HepG2 (cell line): ENCODE data around the gene ZNF148. TPM values are rescaled to one million over a fixed set of nuclear protein-coding genes. Genes with fewer than 3 reads are reported as not detected.

ENCODE experiments used
- ATAC-seq: fragments of 200-7000 bp; cut with Tn5 transposase; 3 replicates; pipeline ENCODE4 v1.9.1; 2020; ENCODE audit warnings: mild to moderate bottlenecking, moderate library complexity
- BruUV-seq: library from RNA; stranded (reverse); fragments of 400-500 nt; replicated peaks from 2 replicates; lab custom pipeline; 2021; lab: Mats Ljungman, UMichigan
- CTCF ChIA-PET: fragments of 300-600 bp; formaldehyde crosslinking; extraction: SDS; loops from one replicate; lab custom pipeline; 2021; ENCODE audit warnings: low total read pairs, inconsistent platforms, low intra/inter-chr PET ratio; lab: Yijun Ruan, JAX
- POLR2A ChIA-PET: fragments of 350-600 bp; sonication (Branson Sonifier 250); formaldehyde crosslinking; loops from one replicate; lab custom pipeline; 2020; ENCODE audit warnings: antibody characterized with exemption, inconsistent platforms; lab: Yijun Ruan, JAX
- DNase-seq: peaks from one replicate; pipeline ENCODE4 v3.0.0-alpha.2; 2015; ENCODE audit warnings: low spot score
- FAIRE-seq: peaks from 3 replicates; lab custom pipeline; 2011; peaks lifted over from hg19 to GRCh38; lab: Jason Lieb, UNC
- H2AFZ ChIP-seq: one replicate; pipeline ENCODE4 v1.6.1; 2011; ENCODE audit warnings: low read length, inconsistent platforms
- H3K27ac ChIP-seq: fragments of 300-600 bp; 3 replicates; pipeline ENCODE4 v1.8.0; 2011; ENCODE audit warnings: mixed run types, mild to moderate bottlenecking, mixed read lengths, low read length, inconsistent platforms; ENCODE audit not compliant: insufficient read depth; ENCODE audit errors: extremely low read length
- H3K27me3 ChIP-seq, 2 experiments: fragments of 200-600 bp in 1 of 2; 2 replicates in 1 of 2; 3 replicates in 1 of 2; pipeline versions ENCODE4 v1.6.0 to v1.8.0; 2011; ENCODE audit warnings: low read length in 2 of 2, mild to moderate bottlenecking in 2 of 2, moderate library complexity in 2 of 2, inconsistent platforms in 1 of 2; ENCODE audit not compliant: insufficient read depth in 2 of 2, control insufficient read depth in 1 of 2
- H3K36me3 ChIP-seq, 2 experiments: fragments of 200-600 bp in 1 of 2; replicated peaks in 1 of 2; 2 replicates in 1 of 2; 3 replicates in 1 of 2; pipeline versions ENCODE4 v1.5.1 to v1.8.0; 2011; ENCODE audit warnings: low read length in 2 of 2, inconsistent platforms in 1 of 2; ENCODE audit not compliant: insufficient read depth in 2 of 2, control insufficient read depth in 1 of 2
- H3K4me1 ChIP-seq: 2 replicates; pipeline ENCODE4 v1.5.1; 2012; ENCODE audit warnings: low read length, inconsistent platforms; ENCODE audit not compliant: insufficient read depth
- H3K4me2 ChIP-seq: 2 replicates; pipeline ENCODE4 v1.6.0; 2011; ENCODE audit warnings: low read depth, low read length, inconsistent platforms
- H3K4me3 ChIP-seq, 3 experiments: fragments of 200-600 bp in 1 of 3; sonication (generic), shearing (Covaris generic) in 1 of 3; replicated peaks in 1 of 3; 2 replicates each; pipeline ENCODE4 v1.5.1; 2011 to 2016; ENCODE audit warnings: low read length in 3 of 3, inconsistent platforms in 2 of 3, low read depth in 2 of 3, mild to moderate bottlenecking in 2 of 3, control low read depth in 1 of 3, mixed read lengths in 1 of 3; ENCODE audit not compliant: insufficient read depth in 1 of 3
- H3K79me2 ChIP-seq: one replicate; pipeline ENCODE4 v1.6.1; 2011; ENCODE audit warnings: low read length, inconsistent platforms; ENCODE audit not compliant: insufficient read depth
- H3K9ac ChIP-seq: 2 replicates; pipeline ENCODE4 v1.6.0; 2011; ENCODE audit warnings: mild to moderate bottlenecking, low read depth, low read length, inconsistent platforms; ENCODE audit not compliant: insufficient read depth
- H3K9me3 ChIP-seq: 2 replicates; pipeline ENCODE4 v1.5.1; 2012; ENCODE audit warnings: mild to moderate bottlenecking, low read length
- H4K20me1 ChIP-seq: 2 replicates; pipeline ENCODE4 v1.6.0; 2011; ENCODE audit warnings: inconsistent platforms, mild to moderate bottlenecking, low read length, moderate library complexity; ENCODE audit not compliant: insufficient read depth
- HOXD1 ChIP-seq: sonication (generic); formaldehyde crosslinking; IDR thresholded peaks from 2 replicates; pipeline ENCODE4 v1.5.0; 2020; ENCODE audit warnings: missing genetic modification reagents
- KDM1A ChIP-seq: IDR thresholded peaks from 2 replicates; pipeline ENCODE4 v1.6.1; 2016; ENCODE audit warnings: missing compliant biosample characterization
- MEF2D ChIP-seq: sonication (generic); formaldehyde crosslinking; IDR thresholded peaks from 2 replicates; pipeline ENCODE4 v1.5.1; 2020; ENCODE audit warnings: mild to moderate bottlenecking, missing genetic modification reagents
- NBN ChIP-seq: fragments of 450-650 bp; conservative IDR thresholded peaks from 2 replicates; pipeline ENCODE4 v1.6.1; 2017
- PRMT3 ChIP-seq: sonication (generic); formaldehyde crosslinking; IDR thresholded peaks from 2 replicates; pipeline ENCODE4 v1.8.1; 2022; ENCODE audit warnings: low read depth, mild to moderate bottlenecking, moderate library complexity, missing genetic modification reagents, borderline replicate concordance
- TEF ChIP-seq: sonication (generic); formaldehyde crosslinking; IDR thresholded peaks from 2 replicates; pipeline ENCODE4 v1.5.0; 2020; ENCODE audit warnings: missing genetic modification reagents
- ZFP37 ChIP-seq: sonication (generic); formaldehyde crosslinking; IDR thresholded peaks from 2 replicates; pipeline ENCODE4 v1.4.0; 2020; ENCODE audit warnings: missing genetic modification reagents, borderline replicate concordance
- ZNF678 ChIP-seq: sonication (generic); formaldehyde crosslinking; IDR thresholded peaks from 2 replicates; pipeline ENCODE4 v1.4.0; 2020; ENCODE audit warnings: mild to moderate bottlenecking, missing genetic modification reagents
- WGBS: methylation state at CpG from one replicate; pipeline ENCODE4 v1.1.6; 2017; ENCODE audit warnings: low lambda C conversion rate; 5-methylcytosine and 5-hydroxymethylcytosine counted together
- in situ Hi-C: cut with HindIII; loops from 2 replicates; pipeline ENCODE4 v1.10.0; 2017; ENCODE audit warnings: low pct_unique_long_range_greater_than_20kb; ENCODE audit not compliant: extremely low pct_ligation_motif_present
- intact Hi-C: fragments of 100-400 bp; cut with micrococcal nuclease; formaldehyde crosslinking; loops from one replicate; pipeline ENCODE4 v1.10.0; 2022; ENCODE audit not compliant: unreplicated experiment
- polyA plus RNA-seq, 8 experiments: library from polyadenylated mRNA; depleted of rRNA in 3 of 8; stranded (reverse) in 7 of 8; unstranded in 1 of 8; fragments of >200 nt; fragmentation: Illumina TruSeq in 4 of 8; extraction: Trizol in 4 of 8; gene quantifications; 2 replicates each; pipeline versions ENCODE4 v1.2.1 to v1.2.3, GENCODE V29; 2011 to 2016; ENCODE audit warnings: low read depth in 4 of 8, missing spikeins in 1 of 8, mixed read lengths in 1 of 8; ENCODE audit not compliant: insufficient read depth in 1 of 8
- total RNA-seq, 5 experiments: library from RNA; depleted of rRNA; stranded (reverse); fragments of >200 nt; fragmentation: Illumina TruSeq; extraction: Trizol; gene quantifications; 2 replicates each; pipeline ENCODE4 v1.2.3, GENCODE V29; 2016; ENCODE audit warnings: low read depth in 1 of 5

Gene ZNF148
- total and polyA plus RNA-seq, 2 of the 13 experiments (the other 11 are each of a cell fraction or from before 2014, with no cell fraction given): 10.6 to 36.1 TPM

- no peaks in the 10 kb centered on the region for H3K36me3 ChIP-seq
- ATAC-seq: peak; percentile 78
- intact Hi-C loops: no loop called here
- peaks cover 25% of the 10 kb centered on the region for H3K4me1 ChIP-seq
- no peaks in the 10 kb centered on the region for H3K27me3 ChIP-seq
- WGBS: 9% methylated on average over 8 of the region's 8 CpGs
- in situ Hi-C loops: no loop called here
- H3K9me3 ChIP-seq: no peaks in the 10 kb centered on the region
- H3K79me2 ChIP-seq: no peaks in the 10 kb centered on the region
- BruUV-seq: no TSS peak
- no peak for DNase-seq
- H3K4me3 ChIP-seq: peak overlapping the region in 1 of 3 experiments; percentile 21; a peak in 1 of 6 replicates
- ChIA-PET POLR2A (no interaction called here), CTCF (no interaction called here)
- H3K4me2 ChIP-seq: peak overlapping the region; percentile 43
- no peak overlapping the region for H2AFZ ChIP-seq
- no peak for TF ChIP-seq KDM1A (CRISPR knock-in tag)
- no peak for TF ChIP-seq PRMT3 (CRISPR knock-in tag)
- TF ChIP-seq MEF2D: no peak
- no peak for TF ChIP-seq ZNF678
- no peak for TF ChIP-seq TEF (CRISPR knock-in tag)
- no peak for FAIRE-seq
- H4K20me1 ChIP-seq: no peaks in the 10 kb centered on the region
- H3K27ac ChIP-seq: no peak overlapping the region
- no peak overlapping the region for H3K9ac ChIP-seq
These were observed 155.8 kb downstream of the ZNF148 start for GRCh38 chr3:125219261-125219701.

GRCh38 chr3:125214738-125215137 is 160.4 kb downstream of the ZNF148 start:
- in situ Hi-C loops: no loop called here
- BruUV-seq: no TSS peak
- TF ChIP-seq ZFP37 (CRISPR knock-in tag): no peak
- TF ChIP-seq HOXD1 (CRISPR knock-in tag): no peak
- no peak for TF ChIP-seq NBN
- H3K27ac ChIP-seq: no peak overlapping the region
- POLR2A ChIA-PET: no interaction called here
- intact Hi-C loops: no loop called here
- FAIRE-seq (no peak), ATAC-seq (no peak), DNase-seq (no peak)
- H3K4me2 ChIP-seq: no peak overlapping the region
- H3K4me3 ChIP-seq: no peak overlapping the region
- no peak overlapping the region for H2AFZ ChIP-seq
- H3K27me3 ChIP-seq: peaks cover 0 to 18% of the 10 kb centered on the region in 2 experiments; a peak in 3 of 5 replicates
- H3K9ac ChIP-seq: no peak overlapping the region
- CTCF ChIA-PET: no interaction called here
- peaks cover 42% of the 10 kb centered on the region for H3K4me1 ChIP-seq
- H3K79me2 ChIP-seq: no peaks in the 10 kb centered on the region
- H3K36me3 ChIP-seq: no peaks in the 10 kb centered on the region
- H4K20me1 ChIP-seq: no peaks in the 10 kb centered on the region
- WGBS: 34% methylated on average over 3 of the region's 3 CpGs
- H3K9me3 ChIP-seq: no peaks in the 10 kb centered on the region
